HepG2 (cell line): ENCODE measurements around the gene RAD18. TPM values are rescaled to one million over a fixed set of nuclear protein-coding genes. Genes with fewer than 3 reads are reported as not detected.

ENCODE experiments used
- AGO2 ChIP-seq: fragments of 200-400 bp; formaldehyde crosslinking; optimal IDR thresholded peaks from 2 replicates; pipeline ENCODE3; 2017; ENCODE audit warnings: mild to moderate bottlenecking, low read depth, low read length, moderate library complexity
- CBX1 ChIP-seq: IDR thresholded peaks from one replicate; pipeline ENCODE4 v1.6.1; 2016; ENCODE audit warnings: antibody characterized with exemption, low read depth
- CREB1 ChIP-seq, 2 experiments: fragments of 450-650 bp in 1 of 2; IDR thresholded peaks; 2 replicates each; pipeline ENCODE4 v1.6.1; 2016 to 2017; ENCODE audit warnings: control low read depth in 1 of 2, mild to moderate bottlenecking in 1 of 2, missing compliant biosample characterization in 1 of 2, missing genetic modification characterization in 1 of 2
- GPN1 ChIP-seq: sonication (generic); formaldehyde crosslinking; IDR thresholded peaks from 2 replicates; pipeline ENCODE4 v1.5.1; 2020; ENCODE audit warnings: missing genetic modification reagents, borderline replicate concordance
- HDAC1 ChIP-seq: sonication (generic); formaldehyde crosslinking; IDR thresholded peaks from 2 replicates; pipeline ENCODE4 v1.5.1; 2020; ENCODE audit warnings: mild to moderate bottlenecking, missing genetic modification reagents
- HNF4A ChIP-seq: sonication (generic); formaldehyde crosslinking; IDR thresholded peaks from 2 replicates; pipeline ENCODE4 v1.4.0; 2020; ENCODE audit warnings: missing genetic modification reagents
- HNRNPUL1 ChIP-seq: fragments of 200-400 bp; formaldehyde crosslinking; IDR thresholded peaks from 2 replicates; pipeline ENCODE4 v1.6.1; 2017; ENCODE audit warnings: low read depth, mild to moderate bottlenecking, low read length, moderate library complexity
- IKZF1 ChIP-seq: fragments of 450-650 bp; IDR thresholded peaks from 2 replicates; pipeline ENCODE4 v1.7.1; 2016
- JDP2 ChIP-seq: sonication (generic); formaldehyde crosslinking; IDR thresholded peaks from 2 replicates; pipeline ENCODE4 v1.8.1; 2022; ENCODE audit warnings: missing genetic modification reagents, borderline replicate concordance
- PLRG1 ChIP-seq: fragments of 450-650 bp; conservative IDR thresholded peaks from 2 replicates; pipeline ENCODE4 v1.6.1; 2016
- PTBP1 ChIP-seq: fragments of 200-400 bp; formaldehyde crosslinking; IDR thresholded peaks from 2 replicates; pipeline ENCODE4 v1.6.1; 2018; ENCODE audit warnings: low read length, low read depth; ENCODE audit not compliant: poor library complexity, severe bottlenecking
- REL ChIP-seq: sonication (generic); formaldehyde crosslinking; conservative IDR thresholded peaks from 2 replicates; pipeline ENCODE4 v1.8.0; 2022; ENCODE audit warnings: mild to moderate bottlenecking, missing genetic modification reagents, moderate library complexity
- RXRA ChIP-seq: sonication (generic); formaldehyde crosslinking; IDR thresholded peaks from 2 replicates; pipeline ENCODE4 v1.5.1; 2020; ENCODE audit warnings: missing genetic modification reagents
- SMAD9 ChIP-seq: sonication (generic); formaldehyde crosslinking; IDR thresholded peaks from 2 replicates; pipeline ENCODE4 v1.5.1; 2020; ENCODE audit warnings: mild to moderate bottlenecking, missing genetic modification reagents
- TEAD3 ChIP-seq: optimal IDR thresholded peaks from 2 replicates; pipeline ENCODE3; 2016; ENCODE audit warnings: borderline replicate concordance
- TRIM24 ChIP-seq: sonication (generic); formaldehyde crosslinking; IDR thresholded peaks from 2 replicates; pipeline ENCODE4 v1.8.0; 2022; ENCODE audit warnings: mild to moderate bottlenecking, missing genetic modification reagents
- ZBTB21 ChIP-seq: sonication (generic); formaldehyde crosslinking; IDR thresholded peaks from 2 replicates; pipeline ENCODE4 v1.4.0; 2020; ENCODE audit warnings: missing genetic modification reagents
- ZNF136 ChIP-seq: sonication (generic); formaldehyde crosslinking; IDR thresholded peaks from 2 replicates; pipeline ENCODE4 v1.8.1; 2022; ENCODE audit warnings: low read depth, mild to moderate bottlenecking, moderate library complexity, missing genetic modification reagents
- ZNF24 ChIP-seq: fragments of 450-650 bp; IDR thresholded peaks from 2 replicates; pipeline ENCODE4 v1.6.1; 2017; ENCODE audit warnings: antibody characterized with exemption, mild to moderate bottlenecking
- ZNF251 ChIP-seq: sonication (generic); formaldehyde crosslinking; IDR thresholded peaks from 2 replicates; pipeline ENCODE4 v1.9.0; 2021; ENCODE audit warnings: mild to moderate bottlenecking, missing genetic modification reagents
- ZNF292 ChIP-seq: sonication (generic); formaldehyde crosslinking; IDR thresholded peaks from 2 replicates; pipeline ENCODE4 v1.8.1; 2022; ENCODE audit warnings: mild to moderate bottlenecking, low read depth, missing genetic modification reagents, borderline replicate concordance
- ZNF431 ChIP-seq: sonication (generic); formaldehyde crosslinking; IDR thresholded peaks from 2 replicates; pipeline ENCODE4 v1.9.0; 2022; ENCODE audit warnings: missing genetic modification reagents, low read depth, mild to moderate bottlenecking, borderline replicate concordance
- ZNF557 ChIP-seq: sonication (generic); formaldehyde crosslinking; IDR thresholded peaks from 2 replicates; pipeline ENCODE4 v1.4.0; 2020; ENCODE audit warnings: missing genetic modification reagents
- ZNF891 ChIP-seq: sonication (generic); formaldehyde crosslinking; IDR thresholded peaks from 2 replicates; pipeline ENCODE4 v1.5.0; 2020; ENCODE audit warnings: mild to moderate bottlenecking, missing genetic modification reagents
- polyA plus RNA-seq, 8 experiments: library from polyadenylated mRNA; depleted of rRNA in 3 of 8; stranded (reverse) in 7 of 8; unstranded in 1 of 8; fragments of >200 nt; fragmentation: Illumina TruSeq in 4 of 8; extraction: Trizol in 4 of 8; gene quantifications; 2 replicates each; pipeline versions ENCODE4 v1.2.1 to v1.2.3, GENCODE V29; 2011 to 2016; ENCODE audit warnings: low read depth in 4 of 8, missing spikeins in 1 of 8, mixed read lengths in 1 of 8; ENCODE audit not compliant: insufficient read depth in 1 of 8
- total RNA-seq, 5 experiments: library from RNA; depleted of rRNA; stranded (reverse); fragments of >200 nt; fragmentation: Illumina TruSeq; extraction: Trizol; gene quantifications; 2 replicates each; pipeline ENCODE4 v1.2.3, GENCODE V29; 2016; ENCODE audit warnings: low read depth in 1 of 5
- TF ChIP-seq, protein P1 (sequence below): sonication (generic); formaldehyde crosslinking; IDR thresholded peaks from 2 replicates; pipeline ENCODE4 v1.5.1; 2020; ENCODE audit warnings: mild to moderate bottlenecking, missing genetic modification reagents, moderate library complexity
- TF ChIP-seq, protein P2 (sequence below): IDR thresholded peaks from 2 replicates; pipeline ENCODE4 v1.6.1; 2012; ENCODE audit warnings: inconsistent platforms
- TF ChIP-seq, protein P3 (sequence below): sonication (generic); formaldehyde crosslinking; IDR thresholded peaks from 2 replicates; pipeline ENCODE4 v1.5.0; 2020; ENCODE audit warnings: missing genetic modification reagents
- TF ChIP-seq, protein P4 (sequence below): sonication (generic); formaldehyde crosslinking; IDR thresholded peaks from 2 replicates; pipeline ENCODE4 v1.8.1; 2023; ENCODE audit warnings: mild to moderate bottlenecking, missing genetic modification reagents

RAD18 gene
- total and polyA plus RNA-seq, 2 of the 13 experiments (the other 11 are each of a cell fraction or from before 2014, with no cell fraction given) = 5.9 to 20.7 TPM

DNA sequence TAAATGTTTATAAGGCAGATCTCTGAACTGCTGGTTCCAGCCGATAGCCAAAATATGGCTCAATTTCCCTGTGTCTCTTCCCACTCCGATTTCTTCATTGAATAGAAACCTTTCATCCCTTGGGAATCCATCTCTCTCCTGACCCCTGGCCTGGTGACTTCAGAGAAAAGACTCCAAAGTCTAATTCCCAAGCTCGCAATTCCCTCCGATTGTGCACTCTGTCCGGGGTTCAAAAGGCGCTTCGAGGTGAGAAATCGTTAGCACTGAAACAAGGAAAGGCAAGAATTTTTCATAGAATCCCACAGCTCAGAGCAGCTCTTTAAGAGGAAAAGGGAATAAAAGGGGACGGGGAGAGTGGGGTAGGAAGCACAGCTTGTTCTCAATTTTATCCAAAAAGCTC lies 18.4 kb upstream of the RAD18 start (continued):
- TF ChIP-seq ZNF251 (CRISPR knock-in tag) (no peak), GPN1 (CRISPR knock-in tag) (no peak), CREB1 (IDR thresholded peaks at IDR 0.05) (no peak), CREB1 (CRISPR knock-in tag; IDR thresholded peaks at IDR 0.05) (0 out of 2 replicates have a peak, but pooled peaks have one; percentile 21), TEAD3 (CRISPR knock-in tag) (no peak), PTBP1 (no peak), REL (CRISPR knock-in tag) (no peak), PLRG1 (no peak), HNF4A (CRISPR knock-in tag) (peak; percentile 91), ZNF891 (CRISPR knock-in tag) (no peak), TRIM24 (CRISPR knock-in tag) (0 out of 2 replicates have a peak, but pooled peaks have one; percentile 27), JDP2 (CRISPR knock-in tag) (no peak), AGO2 (no peak), ZNF136 (CRISPR knock-in tag) (no peak), HDAC1 (0 out of 2 replicates have a peak, but pooled peaks have one; percentile 12), ZNF292 (CRISPR knock-in tag) (no peak), RXRA (CRISPR knock-in tag) (no peak; the same call in 1 of the 2 replicates), SMAD9 (CRISPR knock-in tag) (no peak), ZNF24 (no peak), HNRNPUL1 (no peak), ZNF431 (CRISPR knock-in tag) (no peak), CBX1 (no peak), ZBTB21 (CRISPR knock-in tag) (no peak), IKZF1 (no peak), ZNF557 (CRISPR knock-in tag) (no peak)
- TF ChIP-seq, protein P1, sequence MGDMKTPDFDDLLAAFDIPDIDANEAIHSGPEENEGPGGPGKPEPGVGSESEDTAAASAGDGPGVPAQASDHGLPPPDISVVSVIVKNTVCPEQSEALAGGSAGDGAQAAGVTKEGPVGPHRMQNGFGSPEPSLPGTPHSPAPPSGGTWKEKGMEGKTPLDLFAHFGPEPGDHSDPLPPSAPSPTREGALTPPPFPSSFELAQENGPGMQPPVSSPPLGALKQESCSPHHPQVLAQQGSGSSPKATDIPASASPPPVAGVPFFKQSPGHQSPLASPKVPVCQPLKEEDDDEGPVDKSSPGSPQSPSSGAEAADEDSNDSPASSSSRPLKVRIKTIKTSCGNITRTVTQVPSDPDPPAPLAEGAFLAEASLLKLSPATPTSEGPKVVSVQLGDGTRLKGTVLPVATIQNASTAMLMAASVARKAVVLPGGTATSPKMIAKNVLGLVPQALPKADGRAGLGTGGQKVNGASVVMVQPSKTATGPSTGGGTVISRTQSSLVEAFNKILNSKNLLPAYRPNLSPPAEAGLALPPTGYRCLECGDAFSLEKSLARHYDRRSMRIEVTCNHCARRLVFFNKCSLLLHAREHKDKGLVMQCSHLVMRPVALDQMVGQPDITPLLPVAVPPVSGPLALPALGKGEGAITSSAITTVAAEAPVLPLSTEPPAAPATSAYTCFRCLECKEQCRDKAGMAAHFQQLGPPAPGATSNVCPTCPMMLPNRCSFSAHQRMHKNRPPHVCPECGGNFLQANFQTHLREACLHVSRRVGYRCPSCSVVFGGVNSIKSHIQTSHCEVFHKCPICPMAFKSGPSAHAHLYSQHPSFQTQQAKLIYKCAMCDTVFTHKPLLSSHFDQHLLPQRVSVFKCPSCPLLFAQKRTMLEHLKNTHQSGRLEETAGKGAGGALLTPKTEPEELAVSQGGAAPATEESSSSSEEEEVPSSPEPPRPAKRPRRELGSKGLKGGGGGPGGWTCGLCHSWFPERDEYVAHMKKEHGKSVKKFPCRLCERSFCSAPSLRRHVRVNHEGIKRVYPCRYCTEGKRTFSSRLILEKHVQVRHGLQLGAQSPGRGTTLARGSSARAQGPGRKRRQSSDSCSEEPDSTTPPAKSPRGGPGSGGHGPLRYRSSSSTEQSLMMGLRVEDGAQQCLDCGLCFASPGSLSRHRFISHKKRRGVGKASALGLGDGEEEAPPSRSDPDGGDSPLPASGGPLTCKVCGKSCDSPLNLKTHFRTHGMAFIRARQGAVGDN (CRISPR knock-in tag) = no peak
- TF ChIP-seq, protein P2, sequence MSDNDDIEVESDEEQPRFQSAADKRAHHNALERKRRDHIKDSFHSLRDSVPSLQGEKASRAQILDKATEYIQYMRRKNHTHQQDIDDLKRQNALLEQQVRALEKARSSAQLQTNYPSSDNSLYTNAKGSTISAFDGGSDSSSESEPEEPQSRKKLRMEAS = peak; percentile 27; the same call in 1 of the 2 replicates
- TF ChIP-seq, protein P3, sequence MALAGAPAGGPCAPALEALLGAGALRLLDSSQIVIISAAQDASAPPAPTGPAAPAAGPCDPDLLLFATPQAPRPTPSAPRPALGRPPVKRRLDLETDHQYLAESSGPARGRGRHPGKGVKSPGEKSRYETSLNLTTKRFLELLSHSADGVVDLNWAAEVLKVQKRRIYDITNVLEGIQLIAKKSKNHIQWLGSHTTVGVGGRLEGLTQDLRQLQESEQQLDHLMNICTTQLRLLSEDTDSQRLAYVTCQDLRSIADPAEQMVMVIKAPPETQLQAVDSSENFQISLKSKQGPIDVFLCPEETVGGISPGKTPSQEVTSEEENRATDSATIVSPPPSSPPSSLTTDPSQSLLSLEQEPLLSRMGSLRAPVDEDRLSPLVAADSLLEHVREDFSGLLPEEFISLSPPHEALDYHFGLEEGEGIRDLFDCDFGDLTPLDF (CRISPR knock-in tag) = no peak
- TF ChIP-seq, protein P4, sequence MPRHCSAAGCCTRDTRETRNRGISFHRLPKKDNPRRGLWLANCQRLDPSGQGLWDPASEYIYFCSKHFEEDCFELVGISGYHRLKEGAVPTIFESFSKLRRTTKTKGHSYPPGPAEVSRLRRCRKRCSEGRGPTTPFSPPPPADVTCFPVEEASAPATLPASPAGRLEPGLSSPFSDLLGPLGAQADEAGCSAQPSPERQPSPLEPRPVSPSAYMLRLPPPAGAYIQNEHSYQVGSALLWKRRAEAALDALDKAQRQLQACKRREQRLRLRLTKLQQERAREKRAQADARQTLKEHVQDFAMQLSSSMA = no peak
